ENCODE results near the gene URB2. TPM values are rescaled to one million over a fixed set of nuclear protein-coding genes. Genes with fewer than 3 reads are reported as not detected.

Gene URB2
- total RNA-seq, 1 donor from 2014 or later: 3.5 TPM

DNA sequence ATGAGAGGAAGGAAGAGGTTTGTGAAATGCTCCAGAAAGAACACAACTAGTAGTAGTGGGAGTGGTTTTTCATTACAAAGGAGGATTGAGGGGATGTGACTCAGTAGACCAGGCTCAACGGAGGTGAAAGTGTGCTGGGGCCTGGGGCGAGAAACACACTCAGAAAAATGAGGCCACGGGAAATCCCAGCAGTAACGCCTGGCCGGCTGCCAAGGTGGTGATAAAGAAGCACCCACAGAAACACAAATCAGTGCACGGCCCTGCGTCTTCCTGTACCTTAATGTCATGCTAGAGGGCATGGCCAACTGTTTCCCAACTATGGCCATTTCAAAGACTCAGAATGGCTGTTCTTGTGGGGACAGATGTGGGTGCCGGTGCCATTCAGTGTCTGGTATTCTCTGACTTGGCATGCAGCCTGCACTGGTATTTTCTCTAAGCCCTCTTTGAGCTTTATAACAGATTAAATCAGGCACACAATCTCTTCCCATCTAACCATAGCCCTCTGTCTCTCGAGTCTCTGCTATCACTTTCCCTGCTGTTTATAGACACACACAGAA lies 38.2 kb downstream of the URB2 start:
- H3K27ac ChIP-seq (replicated peaks): no peak overlapping the region
- H3K4me3 ChIP-seq: no peak overlapping the region
- H3K4me1 ChIP-seq: peaks cover 10% of the 10 kb centered on the region
- DNase-seq: no peak
- no peaks in the 10 kb centered on the region for H3K27me3 ChIP-seq (ENCODE audit: low read depth)
- intact Hi-C loops (cut with micrococcal nuclease): loop anchor here (10.0 kb wide), 1 partner anchor 651 kb away; no protein-coding TSS in a partner anchor
- H3K36me3 ChIP-seq: peaks cover 6% of the 10 kb centered on the region
- no peaks in the 10 kb centered on the region for H3K9me3 ChIP-seq (replicated peaks)
- TF ChIP-seq, protein P1, sequence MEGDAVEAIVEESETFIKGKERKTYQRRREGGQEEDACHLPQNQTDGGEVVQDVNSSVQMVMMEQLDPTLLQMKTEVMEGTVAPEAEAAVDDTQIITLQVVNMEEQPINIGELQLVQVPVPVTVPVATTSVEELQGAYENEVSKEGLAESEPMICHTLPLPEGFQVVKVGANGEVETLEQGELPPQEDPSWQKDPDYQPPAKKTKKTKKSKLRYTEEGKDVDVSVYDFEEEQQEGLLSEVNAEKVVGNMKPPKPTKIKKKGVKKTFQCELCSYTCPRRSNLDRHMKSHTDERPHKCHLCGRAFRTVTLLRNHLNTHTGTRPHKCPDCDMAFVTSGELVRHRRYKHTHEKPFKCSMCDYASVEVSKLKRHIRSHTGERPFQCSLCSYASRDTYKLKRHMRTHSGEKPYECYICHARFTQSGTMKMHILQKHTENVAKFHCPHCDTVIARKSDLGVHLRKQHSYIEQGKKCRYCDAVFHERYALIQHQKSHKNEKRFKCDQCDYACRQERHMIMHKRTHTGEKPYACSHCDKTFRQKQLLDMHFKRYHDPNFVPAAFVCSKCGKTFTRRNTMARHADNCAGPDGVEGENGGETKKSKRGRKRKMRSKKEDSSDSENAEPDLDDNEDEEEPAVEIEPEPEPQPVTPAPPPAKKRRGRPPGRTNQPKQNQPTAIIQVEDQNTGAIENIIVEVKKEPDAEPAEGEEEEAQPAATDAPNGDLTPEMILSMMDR (IDR thresholded peaks at IDR 0.05; ENCODE audit: borderline replicate concordance): no peak

DNA sequence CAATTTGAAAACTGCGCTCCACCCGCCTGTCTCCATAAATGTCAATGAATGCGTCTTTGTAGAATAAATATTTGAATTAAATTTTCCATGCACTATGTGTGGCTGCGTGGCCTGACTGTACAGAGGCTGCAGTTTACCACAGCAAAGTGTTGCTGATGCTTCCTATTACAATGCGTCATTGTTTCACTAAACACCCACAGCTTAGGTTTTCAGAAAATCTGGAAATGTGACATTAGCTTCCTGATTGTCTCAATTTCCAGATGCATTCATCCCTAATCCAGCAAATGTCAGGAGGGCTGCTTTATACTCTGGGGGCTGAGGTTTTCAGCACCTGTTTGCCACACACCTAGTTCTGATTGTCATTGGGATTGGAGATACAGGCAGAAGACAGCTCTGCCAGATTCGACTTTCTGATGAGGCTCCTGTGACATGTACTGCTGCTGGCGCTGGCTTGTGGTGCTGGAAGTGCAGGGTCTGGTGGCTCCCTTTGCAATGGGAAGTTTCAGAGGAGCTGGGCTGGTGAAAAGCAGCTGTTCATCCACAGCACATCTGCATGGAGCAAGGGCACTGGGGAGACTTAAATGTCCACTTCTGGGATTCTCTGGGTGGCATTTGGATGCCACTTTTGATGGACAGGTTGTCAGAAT lies 40.0 kb downstream of the URB2 start:
- Histone ChIP-seq H3K36me3 (no peaks in the 10 kb centered on the region), H3K4me1 (peaks cover 10% of the 10 kb centered on the region), H3K9me3 (replicated peaks) (no peaks in the 10 kb centered on the region), H3K27ac (replicated peaks) (no peak overlapping the region), H3K27me3 (ENCODE audit: low read depth) (no peaks in the 10 kb centered on the region), H3K4me3 (no peak overlapping the region)
- TF ChIP-seq, protein P1 (IDR thresholded peaks at IDR 0.05; ENCODE audit: borderline replicate concordance): no peak
- intact Hi-C loops (cut with micrococcal nuclease): loop anchor here (10.0 kb wide), 1 partner anchor 649 kb away; no protein-coding TSS in a partner anchor
- DNase-seq: no peak

DNA sequence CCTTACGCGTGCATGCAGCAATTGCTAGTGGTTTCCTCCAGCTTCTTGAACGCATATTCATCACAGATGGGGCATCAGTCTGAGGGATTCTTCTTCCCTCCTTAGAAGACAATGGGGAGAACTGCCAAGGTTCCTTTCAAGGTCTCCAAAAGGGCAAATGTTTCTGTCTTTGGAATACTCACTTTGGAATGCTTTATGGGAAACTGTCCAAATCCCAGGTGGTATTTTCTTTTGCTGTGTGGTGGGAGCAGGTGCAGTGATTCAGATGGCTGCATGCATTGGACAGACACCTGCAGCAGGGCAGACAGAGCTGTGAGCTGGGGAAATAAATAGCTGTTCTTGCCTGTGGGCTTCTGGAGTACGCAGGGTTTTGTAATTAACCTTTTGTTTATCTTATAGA lies 40.5 kb downstream of the URB2 start:
- no peak for DNase-seq
- H3K4me1 ChIP-seq: peaks cover 7% of the 10 kb centered on the region
- no peaks in the 10 kb centered on the region for H3K27me3 ChIP-seq (ENCODE audit: low read depth)
- TF ChIP-seq, protein P1 (IDR thresholded peaks at IDR 0.05; ENCODE audit: borderline replicate concordance): no peak
- H3K4me3 ChIP-seq: no peak overlapping the region
- intact Hi-C loops (cut with micrococcal nuclease): loop anchor here (10.0 kb wide), 1 partner anchor 648 kb away; no protein-coding TSS in a partner anchor
- no peaks in the 10 kb centered on the region for H3K36me3 ChIP-seq
- H3K9me3 ChIP-seq (replicated peaks): no peaks in the 10 kb centered on the region
- H3K27ac ChIP-seq (replicated peaks): no peak overlapping the region

DNA sequence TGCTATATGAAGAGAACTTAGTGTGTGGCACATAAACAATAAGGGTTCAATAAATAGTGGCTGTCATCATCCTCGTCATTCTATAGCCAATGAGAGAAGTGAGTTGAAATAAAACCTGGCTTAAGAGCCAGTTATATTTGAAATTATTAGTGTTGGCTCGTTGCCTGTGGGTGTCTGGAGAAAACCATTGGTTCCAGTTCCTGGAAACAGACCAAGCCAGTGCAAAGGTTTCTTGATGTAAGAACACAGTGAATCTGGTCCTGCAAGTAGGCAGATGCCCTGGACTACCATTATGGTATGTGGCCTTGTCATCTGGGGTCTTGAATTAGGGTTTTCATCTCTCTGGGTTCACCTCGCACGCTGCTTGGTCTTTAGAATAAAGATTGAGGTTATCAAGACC lies 43.3 kb downstream of the URB2 start:
- Histone ChIP-seq H3K9me3 (replicated peaks) (no peaks in the 10 kb centered on the region), H3K4me1 (peaks cover 6% of the 10 kb centered on the region), H3K4me3 (no peak overlapping the region), H3K36me3 (no peaks in the 10 kb centered on the region), H3K27me3 (ENCODE audit: low read depth) (no peaks in the 10 kb centered on the region), H3K27ac (replicated peaks) (no peak overlapping the region)
- DNase-seq: no peak
- intact Hi-C loops (cut with micrococcal nuclease): loop anchor here (10.0 kb wide), 1 partner anchor 645 kb away; no protein-coding TSS in a partner anchor
- TF ChIP-seq, protein P1 (IDR thresholded peaks at IDR 0.05; ENCODE audit: borderline replicate concordance): no peak

DNA sequence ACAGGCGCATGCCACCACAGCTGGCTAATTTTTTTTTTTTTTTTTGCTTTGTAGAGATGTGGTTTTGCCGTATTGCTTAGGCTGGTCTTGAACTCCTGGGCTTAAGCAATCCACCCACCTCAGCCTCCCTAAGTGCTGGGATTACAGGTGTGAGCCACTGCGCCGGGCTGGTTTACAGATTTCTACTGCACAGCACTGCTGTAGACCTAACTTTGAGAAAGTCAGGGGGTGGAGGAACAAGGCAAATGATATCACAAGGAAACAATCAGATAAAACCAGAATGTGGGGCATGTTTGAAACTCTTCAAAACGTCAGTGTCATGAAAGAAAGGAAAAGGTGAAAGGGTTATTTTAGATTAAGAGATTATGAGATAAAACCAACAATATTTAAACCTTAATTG lies 45.3 kb downstream of the URB2 start:
- Histone ChIP-seq H3K9me3 (replicated peaks) (no peaks in the 10 kb centered on the region), H3K36me3 (no peaks in the 10 kb centered on the region), H3K27ac (replicated peaks) (no peak overlapping the region), H3K4me3 (no peak overlapping the region), H3K27me3 (ENCODE audit: low read depth) (no peaks in the 10 kb centered on the region), H3K4me1 (peaks cover 6% of the 10 kb centered on the region)
- TF ChIP-seq, protein P1 (IDR thresholded peaks at IDR 0.05; ENCODE audit: borderline replicate concordance): no peak
- DNase-seq: no peak
- intact Hi-C loops (cut with micrococcal nuclease): no loop called here
